ENCODE measurements around the gene SLC35F1. TPM values are rescaled to one million over a fixed set of nuclear protein-coding genes. Genes with fewer than 3 reads are reported as not detected.

SLC35F1 gene
- total and polyA plus RNA-seq, 9 donors, result 0.08 to 2.5 (median 0.24) TPM; not detected in 1

DNA sequence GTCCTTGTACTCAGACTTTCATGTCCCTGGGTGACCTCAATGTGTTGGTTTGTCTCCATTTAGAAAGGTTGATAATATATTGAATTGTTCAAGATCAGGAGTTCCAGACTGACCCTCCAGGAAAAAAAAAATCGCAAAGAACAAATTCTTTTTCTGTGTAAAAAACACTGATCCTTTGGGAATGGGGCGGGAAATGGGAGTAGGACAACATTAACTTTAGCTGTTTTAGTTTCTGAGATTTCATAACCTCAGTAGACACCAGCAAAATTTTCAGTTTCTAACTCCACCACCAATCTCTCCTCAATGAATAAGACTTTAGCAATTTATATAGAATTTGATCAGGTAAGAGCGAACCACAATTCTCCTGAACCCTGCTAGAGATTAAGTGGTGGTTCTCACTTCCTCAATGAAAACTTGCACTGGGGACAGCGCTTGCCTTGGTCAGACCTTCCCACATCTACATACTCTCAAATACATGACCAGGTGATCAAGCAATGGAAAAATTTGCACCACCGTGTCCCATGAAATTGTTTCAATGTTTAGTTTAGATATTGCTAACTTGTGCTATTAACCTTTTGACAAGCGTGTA lies 409.8 kb downstream of the SLC35F1 start:
- no peaks in the 10 kb centered on the region for H3K27me3 ChIP-seq
- H3K27ac ChIP-seq, result no peak overlapping the region
- H3K36me3 ChIP-seq, result no peaks in the 10 kb centered on the region
- TF ChIP-seq EP300 (IDR thresholded peaks at IDR 0.05) (no peak), POLR2A (IDR thresholded peaks at IDR 0.05) (no peak)
- DNase-seq, result no peak
- 79 to 87% (median 79%) methylated on average over 6 of the region's 6 CpGs for WGBS, 3 donors
- no peaks in the 10 kb centered on the region for H3K9me3 ChIP-seq
- H3K4me1 ChIP-seq (ENCODE audit: insufficient read depth), result peaks cover 5% of the 10 kb centered on the region
- no peak overlapping the region for H3K4me3 ChIP-seq
- intact Hi-C loops (cut with DNase I), result no loop called here

DNA sequence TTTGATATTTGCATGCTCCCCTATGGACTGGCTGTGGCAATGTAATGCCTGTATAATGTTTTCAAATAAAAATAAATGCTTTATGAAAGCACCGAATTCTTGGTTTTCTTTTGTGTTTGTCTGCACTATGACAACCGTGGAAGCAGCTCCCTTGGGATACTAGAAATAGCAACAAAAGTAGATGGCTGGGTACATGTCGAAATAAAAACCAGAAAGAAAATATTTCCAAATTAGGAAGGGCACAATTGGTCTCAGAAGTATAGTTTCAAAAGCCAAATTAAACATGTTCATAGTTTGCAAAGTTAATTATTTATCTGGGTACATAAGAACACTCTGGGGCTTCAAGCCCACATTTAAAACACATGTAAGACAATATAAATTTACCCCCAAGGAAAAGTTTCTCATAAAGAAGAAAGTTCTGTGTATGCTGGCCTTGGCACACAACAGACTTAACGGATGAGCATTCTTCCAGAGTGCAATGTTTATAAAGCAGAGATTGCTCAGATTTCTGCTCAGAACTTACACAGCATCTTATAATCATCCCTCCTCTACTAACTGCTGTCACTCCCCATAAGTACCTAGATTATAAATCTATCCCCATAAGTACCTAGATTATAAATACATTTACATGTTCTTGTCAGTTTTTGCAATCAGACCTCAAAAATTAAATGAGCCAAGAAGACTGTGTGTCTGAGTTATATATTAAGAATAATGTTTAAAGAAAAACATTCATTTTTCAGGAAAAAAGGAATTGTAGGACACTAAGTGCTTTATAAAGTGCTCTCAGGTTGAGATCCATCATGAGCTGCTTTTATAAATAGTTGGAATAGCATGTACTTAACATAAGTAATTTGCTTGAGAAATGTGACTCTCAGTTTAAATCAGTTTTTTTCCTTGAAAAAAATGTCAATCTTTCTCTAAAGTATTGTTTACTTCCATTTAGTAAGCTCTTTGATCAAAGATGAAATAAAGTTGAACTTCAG lies 410.8 kb downstream of the SLC35F1 start:
- 28 to 43% (median 35%) methylated on average over 4 of the region's 4 CpGs for WGBS, 3 donors
- Histone ChIP-seq H3K9me3 (no peaks in the 10 kb centered on the region), H3K27ac (no peak overlapping the region), H3K27me3 (no peaks in the 10 kb centered on the region), H3K36me3 (no peaks in the 10 kb centered on the region), H3K4me3 (no peak overlapping the region), H3K4me1 (ENCODE audit: insufficient read depth) (peaks cover 5% of the 10 kb centered on the region)
- TF ChIP-seq EP300 (IDR thresholded peaks at IDR 0.05) (no peak), POLR2A (IDR thresholded peaks at IDR 0.05) (no peak)
- TF ChIP-seq, protein P1, sequence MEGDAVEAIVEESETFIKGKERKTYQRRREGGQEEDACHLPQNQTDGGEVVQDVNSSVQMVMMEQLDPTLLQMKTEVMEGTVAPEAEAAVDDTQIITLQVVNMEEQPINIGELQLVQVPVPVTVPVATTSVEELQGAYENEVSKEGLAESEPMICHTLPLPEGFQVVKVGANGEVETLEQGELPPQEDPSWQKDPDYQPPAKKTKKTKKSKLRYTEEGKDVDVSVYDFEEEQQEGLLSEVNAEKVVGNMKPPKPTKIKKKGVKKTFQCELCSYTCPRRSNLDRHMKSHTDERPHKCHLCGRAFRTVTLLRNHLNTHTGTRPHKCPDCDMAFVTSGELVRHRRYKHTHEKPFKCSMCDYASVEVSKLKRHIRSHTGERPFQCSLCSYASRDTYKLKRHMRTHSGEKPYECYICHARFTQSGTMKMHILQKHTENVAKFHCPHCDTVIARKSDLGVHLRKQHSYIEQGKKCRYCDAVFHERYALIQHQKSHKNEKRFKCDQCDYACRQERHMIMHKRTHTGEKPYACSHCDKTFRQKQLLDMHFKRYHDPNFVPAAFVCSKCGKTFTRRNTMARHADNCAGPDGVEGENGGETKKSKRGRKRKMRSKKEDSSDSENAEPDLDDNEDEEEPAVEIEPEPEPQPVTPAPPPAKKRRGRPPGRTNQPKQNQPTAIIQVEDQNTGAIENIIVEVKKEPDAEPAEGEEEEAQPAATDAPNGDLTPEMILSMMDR (IDR thresholded peaks at IDR 0.05), result no peak
- no peak for DNase-seq
- intact Hi-C loops (cut with DNase I), result no loop called here

DNA sequence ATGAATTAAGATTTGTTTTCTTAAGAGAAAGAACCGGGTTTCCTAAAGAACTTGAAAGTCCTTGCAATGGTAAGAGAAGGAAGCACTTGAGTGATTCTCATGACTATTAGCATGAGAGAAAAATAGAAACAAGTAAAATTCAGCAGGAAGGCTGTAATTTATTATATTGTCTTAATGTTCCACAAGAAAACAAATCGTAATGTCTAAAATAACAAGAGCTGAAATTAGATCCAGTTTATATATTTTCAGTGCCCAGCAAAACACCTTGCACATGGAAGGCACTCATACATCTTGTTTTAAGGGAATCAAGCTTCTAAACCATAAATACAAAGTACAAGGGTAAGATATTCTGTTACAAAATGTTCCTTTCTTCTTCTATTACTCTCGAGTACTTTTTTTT lies 411.6 kb downstream of the SLC35F1 start:
- WGBS, 3 donors, result 20 to 28% (median 21%) methylated on average over 3 of the region's 3 CpGs
- H3K4me3 ChIP-seq, result no peak overlapping the region
- no peaks in the 10 kb centered on the region for H3K9me3 ChIP-seq
- peaks cover 5% of the 10 kb centered on the region for H3K4me1 ChIP-seq (ENCODE audit: insufficient read depth)
- no peak for DNase-seq
- TF ChIP-seq POLR2A (IDR thresholded peaks at IDR 0.05) (no peak), EP300 (IDR thresholded peaks at IDR 0.05) (no peak)
- TF ChIP-seq, protein P1 (IDR thresholded peaks at IDR 0.05), result no peak
- H3K27ac ChIP-seq, result no peak overlapping the region
- H3K36me3 ChIP-seq, result no peaks in the 10 kb centered on the region
- intact Hi-C loops (cut with DNase I), result no loop called here
- H3K27me3 ChIP-seq, result no peaks in the 10 kb centered on the region

DNA sequence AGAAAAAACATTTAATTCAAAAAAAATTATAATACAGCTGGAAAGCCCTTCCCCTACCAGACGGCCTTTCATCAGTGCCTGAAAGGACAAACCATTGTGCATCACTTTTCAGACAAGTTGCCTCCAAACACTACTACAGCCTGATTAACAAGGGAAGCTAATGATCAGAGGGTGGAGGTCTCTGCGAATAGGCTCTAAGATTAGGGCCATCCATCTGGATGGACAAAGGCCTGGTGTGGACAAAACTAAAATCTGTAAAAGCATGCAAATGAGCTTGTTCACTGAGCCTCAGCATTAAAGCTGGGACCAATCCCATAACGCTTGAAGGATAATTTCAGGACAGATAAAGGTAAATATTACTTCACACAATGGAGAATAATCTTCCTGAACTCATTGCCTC lies 412.4 kb downstream of the SLC35F1 start:
- Histone ChIP-seq H3K27ac (no peak overlapping the region), H3K4me3 (no peak overlapping the region), H3K36me3 (no peaks in the 10 kb centered on the region), H3K9me3 (no peaks in the 10 kb centered on the region), H3K4me1 (ENCODE audit: insufficient read depth) (peaks cover 5% of the 10 kb centered on the region), H3K27me3 (no peaks in the 10 kb centered on the region)
- no peak for DNase-seq
- intact Hi-C loops (cut with DNase I), result no loop called here
- no peak for TF ChIP-seq EP300 (IDR thresholded peaks at IDR 0.05)
- no peak for TF ChIP-seq POLR2A (IDR thresholded peaks at IDR 0.05)
- TF ChIP-seq, protein P1 (IDR thresholded peaks at IDR 0.05), result no peak
- WGBS, 3 donors, result 85 to 91% (median 85%) methylated on average over 3 of the region's 3 CpGs
